Colonic mucosa (tissue), 4 donors: ENCODE measurements around the gene ERCC1. TPM values are rescaled to one million over a fixed set of nuclear protein-coding genes. Genes with fewer than 3 reads are reported as not detected.

Experiments
- DNase-seq: peaks from one replicate; pipeline ENCODE4 v3.0.0-alpha.2; 2020
- H3K27ac ChIP-seq: fragments of 200-600 bp; one replicate; pipeline ENCODE4 v1.8.0; 2021
- H3K27me3 ChIP-seq: fragments of 200-600 bp; one replicate; pipeline ENCODE4 v1.8.0; 2021
- H3K36me3 ChIP-seq: fragments of 200-600 bp; one replicate; pipeline ENCODE4 v1.8.0; 2021
- H3K4me1 ChIP-seq: fragments of 200-600 bp; one replicate; pipeline ENCODE4 v1.8.0; 2021; ENCODE audit warnings: mild to moderate bottlenecking
- H3K4me3 ChIP-seq: fragments of 200-600 bp; one replicate; pipeline ENCODE4 v1.8.0; 2021
- H3K9ac ChIP-seq, 2 donors: one replicate each; pipeline ENCODE4 v1.7.0; 2013; ENCODE audit warnings: control low read depth in 2 of 2, low read depth in 2 of 2, low read length in 2 of 2
- H3K9me3 ChIP-seq: fragments of 200-600 bp; one replicate; pipeline ENCODE4 v1.8.0; 2021
- CTCF ChIP-seq: fragments of 200-600 bp; IDR thresholded peaks from one replicate; pipeline ENCODE4 v1.8.0; 2022; ENCODE audit warnings: antibody characterized with exemption, mild to moderate bottlenecking
- intact Hi-C: fragments of 100-400 bp; cut with DNase I; formaldehyde crosslinking; loops from one replicate; pipeline ENCODE4 v1.14.1; 2022
- total RNA-seq, 2 donors: library from RNA; stranded (reverse); fragmentation: NEBNext Ultra II Directional in 1 of 2; extraction: Animal tissue kit (Norgen Biotek cat#: 25700) in 1 of 2; gene quantifications; one replicate each; pipeline ENCODE4 v1.2.1, GENCODE V29; 2021
- donor health status: healthy.
- donor health status: DM: no; HTN: no; CAD: no.
- donor health status: DM: no; HTN: no; CAD: no.

The ERCC1 gene
- total RNA-seq, 2 donors from 2014 or later, result 30.0 to 37.3 TPM

GRCh38 chr19:45446944-45447343 lies 23.2 kb upstream of the ERCC1 start:
- peak overlapping the region in 1 of 2 donors; percentile 12 for H3K9ac ChIP-seq
- no peak for DNase-seq
- H3K36me3 ChIP-seq, result no peaks in the 10 kb centered on the region
- H3K4me1 ChIP-seq, result peaks cover 15% of the 10 kb centered on the region
- H3K27me3 ChIP-seq, result no peaks in the 10 kb centered on the region
- intact Hi-C loops, result no loop called here
- peak overlapping the region; percentile 30 for H3K27ac ChIP-seq
- H3K4me3 ChIP-seq, result no peak overlapping the region
- no peak for TF ChIP-seq CTCF
- H3K9me3 ChIP-seq, result no peaks in the 10 kb centered on the region

DNA sequence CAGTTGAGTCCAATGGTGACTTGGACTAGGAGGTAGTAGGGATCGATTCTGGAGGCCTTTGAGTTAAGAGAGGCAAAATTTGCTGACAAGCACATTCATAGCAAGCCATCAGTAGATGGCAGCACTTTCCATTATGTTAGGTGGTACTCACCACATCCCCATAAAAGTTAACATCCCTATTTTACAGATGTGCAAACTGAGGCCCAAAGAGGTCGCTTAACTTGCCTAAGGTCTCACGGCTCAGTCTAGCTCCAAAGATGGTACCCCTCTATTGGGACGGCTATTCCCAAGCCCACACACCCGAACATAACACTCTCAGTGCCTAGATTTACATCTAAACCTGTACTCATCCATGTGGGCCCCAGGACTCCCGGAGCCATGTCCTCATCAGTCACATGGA lies 22.6 kb upstream of the ERCC1 start:
- intact Hi-C loops, result no loop called here
- Histone ChIP-seq H3K9ac (peak overlapping the region in 1 of 2 donors; percentile 16), H3K4me3 (no peak overlapping the region), H3K4me1 (peaks cover 15% of the 10 kb centered on the region), H3K27me3 (no peaks in the 10 kb centered on the region), H3K9me3 (no peaks in the 10 kb centered on the region), H3K27ac (no peak overlapping the region), H3K36me3 (no peaks in the 10 kb centered on the region)
- DNase-seq, result no peak
- no peak for TF ChIP-seq CTCF

DNA sequence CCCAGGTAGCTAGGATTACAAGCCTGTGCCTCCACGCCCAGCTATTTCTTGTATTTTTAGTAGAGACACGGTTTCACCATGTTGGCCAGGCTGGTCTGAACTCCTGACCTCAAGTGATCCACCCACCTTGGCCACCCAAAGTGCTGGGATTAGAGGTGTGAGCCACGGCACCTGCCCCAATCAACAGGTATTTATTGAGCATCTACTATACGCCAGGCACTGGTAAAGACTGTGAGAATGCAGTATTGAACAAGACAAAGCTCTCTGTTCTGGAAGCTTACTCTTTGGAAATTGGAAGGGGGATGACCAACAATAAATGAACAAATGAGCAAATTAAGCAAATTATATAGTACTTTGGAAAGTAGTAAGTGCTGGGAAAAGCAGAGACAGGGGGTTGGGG lies 21.4 kb upstream of the ERCC1 start:
- Histone ChIP-seq H3K27ac (no peak overlapping the region), H3K9me3 (no peaks in the 10 kb centered on the region), H3K27me3 (no peaks in the 10 kb centered on the region), H3K4me3 (no peak overlapping the region), H3K36me3 (no peaks in the 10 kb centered on the region), H3K4me1 (peaks cover 13% of the 10 kb centered on the region), H3K9ac (peak overlapping the region in 1 of 2 donors; percentile 86)
- DNase-seq, result no peak
- intact Hi-C loops, result no loop called here
- no peak for TF ChIP-seq CTCF

GRCh38 chr19:45444318-45445041 lies 20.8 kb upstream of the ERCC1 start:
- TF ChIP-seq CTCF, result no peak
- Histone ChIP-seq H3K27ac (peak overlapping the region; percentile 72), H3K27me3 (no peaks in the 10 kb centered on the region), H3K9ac (peak overlapping the region; percentile 65 to 86), H3K9me3 (no peaks in the 10 kb centered on the region), H3K36me3 (no peaks in the 10 kb centered on the region), H3K4me3 (peak overlapping the region; percentile 31), H3K4me1 (peaks cover 6% of the 10 kb centered on the region)
- intact Hi-C loops, result no loop called here
- DNase-seq, result peak; percentile 97

GRCh38 chr19:45443462-45444317 lies 20.0 kb upstream of the ERCC1 start:
- Histone ChIP-seq H3K36me3 (no peaks in the 10 kb centered on the region), H3K4me1 (no peaks in the 10 kb centered on the region), H3K9ac (peak overlapping the region; percentile 67 to 91), H3K27ac (peak overlapping the region; percentile 72), H3K27me3 (no peaks in the 10 kb centered on the region), H3K4me3 (peak overlapping the region; percentile 31), H3K9me3 (no peaks in the 10 kb centered on the region)
- no peak for TF ChIP-seq CTCF
- DNase-seq, result peak; percentile 97
- intact Hi-C loops, result no loop called here
